ENCODE results near the gene CABCOCO1. TPM values are rescaled to one million over a fixed set of nuclear protein-coding genes. Genes with fewer than 3 reads are reported as not detected.

The CABCOCO1 gene
- total and polyA plus RNA-seq, 9 of the 15 experiments (the other 6 are each of a cell fraction or from before 2014, with no cell fraction given), result 0.04 TPM; not detected in 8

DNA sequence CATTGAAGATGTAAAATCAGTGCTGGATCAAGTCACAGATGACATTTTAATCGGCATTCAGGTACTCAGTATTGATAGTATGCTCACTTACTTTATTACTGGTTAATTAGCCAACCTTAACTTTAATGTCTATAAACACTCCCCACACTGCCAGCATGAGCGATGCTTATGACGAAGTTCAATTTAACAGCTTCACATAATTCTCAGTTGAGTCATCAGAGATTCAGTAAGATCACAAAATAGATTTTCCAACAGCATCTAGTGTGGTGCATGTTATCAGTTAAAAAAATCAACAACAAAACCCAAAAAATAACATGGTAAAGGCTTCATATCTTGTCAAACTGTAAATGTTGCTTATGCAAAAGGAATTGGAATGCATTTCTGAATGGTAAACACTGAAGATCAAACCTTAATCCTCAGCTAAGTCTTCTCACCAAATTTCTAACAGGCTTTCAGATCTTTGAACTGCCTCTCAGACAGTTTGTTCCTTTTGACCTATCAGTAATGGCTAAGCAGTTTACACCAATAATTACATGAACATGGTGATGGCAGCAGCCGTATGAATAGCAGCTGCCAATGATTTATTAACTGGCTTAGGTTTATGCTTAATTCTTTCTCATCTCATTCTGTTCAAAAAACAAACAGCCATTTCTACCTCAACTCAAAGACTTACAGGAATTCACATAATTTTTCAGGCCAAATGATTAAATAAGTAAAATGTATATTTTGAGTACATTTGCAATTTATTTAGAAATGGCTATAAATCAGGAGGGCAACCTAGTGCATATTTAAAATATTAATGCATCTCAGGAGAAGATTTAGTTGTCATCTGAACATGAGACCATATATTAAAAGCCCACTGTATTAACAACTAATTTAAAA lies 98.5 kb downstream of the CABCOCO1 start (continued):
- TF ChIP-seq MCM3 (IDR thresholded peaks at IDR 0.05) (no peak), CAMTA2 (CRISPR knock-in tag; conservative IDR thresholded peaks at IDR 0.05) (0 out of 2 replicates have a peak, but pooled peaks have one; percentile 65), LCOR (CRISPR knock-in tag; IDR thresholded peaks at IDR 0.05) (no peak), MTA1 (IDR thresholded peaks at IDR 0.05; ENCODE audit: borderline replicate concordance) (peak; percentile 18; the same call in 1 of the 2 replicates), PRPF4 (IDR thresholded peaks at IDR 0.05; ENCODE audit: insufficient read depth, low read depth, low read length, poor library complexity, severe bottlenecking) (no peak), ZNF384 (IDR thresholded peaks at IDR 0.05; ENCODE audit: low read depth, low read length) (no peak), SMARCE1 (IDR thresholded peaks at IDR 0.05) (peak; percentile 78), ZFX (CRISPR knock-in tag; IDR thresholded peaks at IDR 0.05) (no peak), HMGN3 (IDR thresholded peaks at IDR 0.05; ENCODE audit: borderline replicate concordance, extremely low read depth, insufficient read length, low read depth, low read length) (no peak), NEUROD1 (IDR thresholded peaks at IDR 0.05; ENCODE audit: borderline replicate concordance, low read depth, low read length, partially characterized antibody) (no peak), ZNF76 (CRISPR knock-in tag; IDR thresholded peaks at IDR 0.05; ENCODE audit: borderline replicate concordance) (no peak), MBD2 (IDR thresholded peaks at IDR 0.05; ENCODE audit: borderline replicate concordance, low read depth) (no peak), SRSF3 (IDR thresholded peaks at IDR 0.05; ENCODE audit: insufficient read depth, low read length) (no peak), THRB (CRISPR knock-in tag; conservative IDR thresholded peaks at IDR 0.05) (no peak), OTX1 (CRISPR knock-in tag; IDR thresholded peaks at IDR 0.05) (no peak), KDM1A (IDR thresholded peaks at IDR 0.05) (peak; percentile 48; a peak in 2 of 4 replicates), PHF20 (IDR thresholded peaks at IDR 0.05; ENCODE audit: partially characterized antibody) (no peak), KDM5B (IDR thresholded peaks at IDR 0.05; ENCODE audit: insufficient replicate concordance, low read depth, low read length) (no peak), FOXM1 (IDR thresholded peaks at IDR 0.05; ENCODE audit: low read depth) (peak; percentile 25; the same call in 1 of the 2 replicates), FOXM1 (CRISPR knock-in tag; IDR thresholded peaks at IDR 0.05; ENCODE audit: low read depth) (no peak), E2F1 (CRISPR knock-in tag; IDR thresholded peaks at IDR 0.05) (peak; percentile 45; the same call in 1 of the 2 replicates), NR4A1 (CRISPR knock-in tag; IDR thresholded peaks at IDR 0.05) (no peak), NR4A1 (tag; IDR thresholded peaks at IDR 0.05) (no peak)
- TF ChIP-seq, protein P1, sequence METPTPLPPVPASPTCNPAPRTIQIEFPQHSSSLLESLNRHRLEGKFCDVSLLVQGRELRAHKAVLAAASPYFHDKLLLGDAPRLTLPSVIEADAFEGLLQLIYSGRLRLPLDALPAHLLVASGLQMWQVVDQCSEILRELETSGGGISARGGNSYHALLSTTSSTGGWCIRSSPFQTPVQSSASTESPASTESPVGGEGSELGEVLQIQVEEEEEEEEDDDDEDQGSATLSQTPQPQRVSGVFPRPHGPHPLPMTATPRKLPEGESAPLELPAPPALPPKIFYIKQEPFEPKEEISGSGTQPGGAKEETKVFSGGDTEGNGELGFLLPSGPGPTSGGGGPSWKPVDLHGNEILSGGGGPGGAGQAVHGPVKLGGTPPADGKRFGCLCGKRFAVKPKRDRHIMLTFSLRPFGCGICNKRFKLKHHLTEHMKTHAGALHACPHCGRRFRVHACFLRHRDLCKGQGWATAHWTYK (CRISPR knock-in tag; IDR thresholded peaks at IDR 0.05), result no peak

All from K562 (cell line).